Endothelial cell of umbilical vein (primary cell): ENCODE data around the gene MYF6. TPM values are rescaled to one million over a fixed set of nuclear protein-coding genes. Genes with fewer than 3 reads are reported as not detected.

Experiments used
- BruUV-seq: library from RNA; stranded (reverse); fragments of 400-500 nt; replicated peaks from 2 replicates; lab custom pipeline; 2021; lab: Mats Ljungman, UMichigan
- CTCF ChIA-PET: fragments of 300-600, 350-600 bp; sonication (Branson Sonifier 250); formaldehyde crosslinking; loops from one replicate; lab custom pipeline; 2021; ENCODE audit warnings: antibody characterized with exemption, inconsistent platforms; lab: Charles Lee
- POLR2A ChIA-PET: fragments of 300-600, 350-600 bp; sonication (Branson Sonifier 250); formaldehyde crosslinking; loops from one replicate; lab custom pipeline; 2021; ENCODE audit warnings: antibody characterized with exemption, inconsistent platforms; lab: Charles Lee
- DNase-seq: peaks from one replicate; pipeline ENCODE4 v3.0.0-alpha.2; 2011; ENCODE audit warnings: low read depth, low spot score
- FAIRE-seq: peaks from 2 replicates; lab custom pipeline; 2011; peaks lifted over from hg19 to GRCh38; lab: Jason Lieb, UNC
- H2AFZ ChIP-seq: 2 replicates; pipeline ENCODE4 v1.6.0; 2012; ENCODE audit warnings: low read depth, low read length, control low read depth, inconsistent platforms
- H3K27ac ChIP-seq: 2 replicates; pipeline ENCODE4 v1.5.1; 2011; ENCODE audit warnings: low read depth, mild to moderate bottlenecking, control low read depth, low read length, moderate library complexity; ENCODE audit not compliant: insufficient read depth
- H3K27me3 ChIP-seq, 2 experiments: 2 replicates each; pipeline versions ENCODE4 v1.6.0 to v1.6.1; 2011; ENCODE audit warnings: low read length in 2 of 2, mixed read lengths in 1 of 2; ENCODE audit not compliant: control insufficient read depth in 2 of 2, insufficient read depth in 2 of 2
- H3K36me3 ChIP-seq, 2 experiments: 2 replicates in 1 of 2; 3 replicates in 1 of 2; pipeline ENCODE4 v1.5.1; 2011; ENCODE audit warnings: low read length in 2 of 2, mild to moderate bottlenecking in 1 of 2, moderate library complexity in 1 of 2; ENCODE audit not compliant: control insufficient read depth in 2 of 2, insufficient read depth in 2 of 2; ENCODE audit errors: extremely low read depth in 1 of 2
- H3K4me1 ChIP-seq: 3 replicates; pipeline ENCODE4 v1.5.1; 2011; ENCODE audit warnings: mild to moderate bottlenecking, low read length; ENCODE audit not compliant: control insufficient read depth, insufficient read depth; ENCODE audit errors: extremely low read depth
- H3K4me2 ChIP-seq: 2 replicates; pipeline ENCODE4 v1.6.1; 2011; ENCODE audit warnings: low read length, control low read depth, mixed read lengths; ENCODE audit not compliant: insufficient read depth
- H3K4me3 ChIP-seq, 3 experiments: fragments of 200-600 bp in 1 of 3; sonication (generic), shearing (Covaris generic) in 1 of 3; replicated peaks in 1 of 3; 2 replicates each; pipeline ENCODE4 v1.5.1; 2011 to 2016; ENCODE audit warnings: control low read depth in 3 of 3, low read length in 3 of 3, mild to moderate bottlenecking in 2 of 3, inconsistent platforms in 1 of 3, low read depth in 1 of 3, moderate library complexity in 1 of 3; ENCODE audit not compliant: insufficient read depth in 1 of 3
- H3K79me2 ChIP-seq: 2 replicates; pipeline ENCODE4 v1.6.0; 2012; ENCODE audit warnings: low read length, inconsistent platforms; ENCODE audit not compliant: control insufficient read depth, insufficient read depth
- H3K9ac ChIP-seq: replicated peaks from 2 replicates; pipeline ENCODE3; 2011; ENCODE audit warnings: low read length, control low read depth; ENCODE audit not compliant: insufficient read depth; ENCODE audit errors: extremely low read depth
- H3K9me1 ChIP-seq: replicated peaks from 3 replicates; pipeline ENCODE4 v1.6.0; 2011; ENCODE audit warnings: mild to moderate bottlenecking, low read length; ENCODE audit not compliant: control insufficient read depth, insufficient read depth; ENCODE audit errors: extremely low read depth
- H3K9me3 ChIP-seq: replicated peaks from 2 replicates; pipeline ENCODE4 v1.5.1; 2012; ENCODE audit warnings: low read length, inconsistent platforms; ENCODE audit not compliant: control insufficient read depth, insufficient read depth
- H4K20me1 ChIP-seq: replicated peaks from 2 replicates; pipeline ENCODE3; 2011; ENCODE audit warnings: mild to moderate bottlenecking, low read length; ENCODE audit not compliant: control insufficient read depth, insufficient read depth; ENCODE audit errors: extremely low read depth
- EZH2 ChIP-seq: IDR thresholded peaks from 2 replicates; pipeline ENCODE4 v1.6.1; 2012; ENCODE audit warnings: borderline replicate concordance, low read depth, mild to moderate bottlenecking, moderate library complexity, low read length, inconsistent platforms; ENCODE audit not compliant: severe bottlenecking
- FOS ChIP-seq: IDR thresholded peaks from 2 replicates; pipeline ENCODE4 v1.6.1; 2011; ENCODE audit warnings: mild to moderate bottlenecking, low read length, moderate library complexity, borderline replicate concordance; ENCODE audit not compliant: insufficient read depth
- GATA2 ChIP-seq: IDR thresholded peaks from 2 replicates; pipeline ENCODE4 v1.7.0; 2011; ENCODE audit warnings: low read depth, mild to moderate bottlenecking, moderate library complexity, mixed read lengths, low read length; ENCODE audit not compliant: insufficient read length, insufficient read depth
- JUN ChIP-seq: IDR thresholded peaks from 2 replicates; pipeline ENCODE4 v1.6.1; 2011; ENCODE audit warnings: borderline replicate concordance, low read depth; ENCODE audit not compliant: insufficient read length, insufficient read depth
- MYC ChIP-seq: IDR thresholded peaks from one replicate; pipeline ENCODE4 v1.6.1; 2011; ENCODE audit warnings: mild to moderate bottlenecking, low read depth, low read length
- POLR2A ChIP-seq: IDR thresholded peaks from 2 replicates; pipeline ENCODE4 v1.6.1; 2012; ENCODE audit warnings: low read depth, mild to moderate bottlenecking, control low read depth, low read length
- POLR2AphosphoS5 ChIP-seq: IDR thresholded peaks from 2 replicates; pipeline ENCODE4 v1.6.1; 2012; ENCODE audit warnings: low read depth, mild to moderate bottlenecking, control low read depth, low read length, moderate library complexity; ENCODE audit not compliant: insufficient read depth
- dilution Hi-C: fragments of 300-500 bp; cut with MboI; formaldehyde crosslinking; loops from one replicate; pipeline ENCODE4 v1.15.0; 2019; ENCODE audit warnings: low sequenced_read_pairs; ENCODE audit not compliant: extremely low pct_ligation_motif_present
- intact Hi-C: fragments of 100-400 bp; cut with micrococcal nuclease; formaldehyde crosslinking; loops from one replicate; pipeline ENCODE4 v1.10.0; 2022
- polyA plus RNA-seq, 4 experiments: library from polyadenylated mRNA; depleted of rRNA in 3 of 4; stranded (reverse) in 3 of 4; unstranded in 1 of 4; fragments of >200 nt; gene quantifications; 2 replicates each; pipeline versions ENCODE4 v1.2.1 to v1.2.3, GENCODE V29; 2011 to 2012; ENCODE audit warnings: missing spikeins in 1 of 4
- total RNA-seq: library from RNA; stranded (reverse); gene quantifications from 2 replicates; pipeline ENCODE4 v1.2.3, GENCODE V29; 2021
- TF ChIP-seq, protein P1 (sequence below): IDR thresholded peaks from 2 replicates; pipeline ENCODE4 v1.6.1; 2011; ENCODE audit not compliant: insufficient read depth, insufficient read length
- TF ChIP-seq, protein P2 (sequence below), 2 donors: IDR thresholded peaks; 1 replicate in 1 of 2; 2 replicates in 1 of 2; pipeline ENCODE4 v1.5.1; 2011; ENCODE audit warnings: low read length in 2 of 2, mild to moderate bottlenecking in 2 of 2, moderate library complexity in 2 of 2, control low read depth in 1 of 2, inconsistent platforms in 1 of 2, low read depth in 1 of 2; ENCODE audit not compliant: insufficient read depth in 1 of 2; ENCODE audit errors: extremely low read depth in 1 of 2

Gene MYF6
- total and polyA plus RNA-seq, 2 donors (not counting 3 experiments of a cell fraction or from before 2014, with no cell fraction given), result not detected

DNA sequence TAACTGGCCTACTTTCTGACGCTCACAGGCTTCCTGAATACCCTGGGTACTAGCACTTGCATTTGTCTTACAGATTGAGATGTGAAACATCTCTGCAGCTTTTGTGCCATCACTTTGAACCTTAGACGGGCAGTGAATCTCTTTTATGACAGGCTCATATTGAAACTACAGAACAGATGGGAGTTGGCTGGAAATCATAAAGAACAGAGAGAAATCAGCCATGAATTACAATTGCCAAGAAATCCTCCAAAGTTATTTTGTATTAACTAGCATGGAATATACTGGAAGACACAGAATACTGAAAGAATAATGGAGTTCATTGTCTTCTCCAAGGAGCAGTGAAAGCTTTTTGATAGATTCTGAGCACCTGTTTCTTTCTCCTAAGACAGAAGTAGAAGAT, 42.0 kb downstream of the MYF6 start:
- Histone ChIP-seq H2AFZ (no peak overlapping the region), H3K4me3 (no peak overlapping the region), H3K27ac (no peak overlapping the region), H3K4me1 (no peaks in the 10 kb centered on the region), H3K4me2 (no peak overlapping the region), H3K9me1 (no peaks in the 10 kb centered on the region), H3K36me3 (no peaks in the 10 kb centered on the region), H3K27me3 (no peaks in the 10 kb centered on the region), H3K9me3 (no peaks in the 10 kb centered on the region), H3K9ac (no peak overlapping the region), H3K79me2 (no peaks in the 10 kb centered on the region), H4K20me1 (no peaks in the 10 kb centered on the region)
- TF ChIP-seq POLR2AphosphoS5 (no peak), FOS (no peak), GATA2 (no peak)
- TF ChIP-seq, protein P1, sequence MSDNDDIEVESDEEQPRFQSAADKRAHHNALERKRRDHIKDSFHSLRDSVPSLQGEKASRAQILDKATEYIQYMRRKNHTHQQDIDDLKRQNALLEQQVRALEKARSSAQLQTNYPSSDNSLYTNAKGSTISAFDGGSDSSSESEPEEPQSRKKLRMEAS, result no peak
- dilution Hi-C loops, result no loop called here
- POLR2A ChIA-PET, result no interaction called here
- no peak for DNase-seq
- CTCF ChIA-PET, result interaction anchor here (1.5 kb wide), 1 partner anchor 9 kb away, joined by 3 read pairs; no protein-coding TSS in a partner anchor
- BruUV-seq, result no TSS peak
- intact Hi-C loops, result no loop called here
- no peak for FAIRE-seq

DNA sequence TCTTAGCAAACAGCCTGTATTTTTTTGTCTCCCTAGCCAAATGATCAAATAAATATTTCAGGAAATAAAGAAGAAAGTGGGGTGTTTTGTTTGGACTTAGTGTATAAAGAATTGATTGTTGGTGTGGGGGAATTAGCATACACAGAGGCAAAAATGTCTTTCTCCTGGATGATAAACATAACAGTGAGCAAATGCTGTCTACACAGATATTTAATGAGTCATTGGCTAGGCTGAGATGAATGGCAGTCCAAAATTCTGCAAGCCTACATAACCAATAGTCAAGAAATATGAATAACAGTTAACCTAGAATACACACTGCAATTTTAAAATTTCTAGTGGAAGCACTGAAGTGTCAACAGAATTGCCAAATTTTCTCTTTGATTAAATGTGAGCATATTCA, 45.0 kb downstream of the MYF6 start:
- DNase-seq, result no peak
- H4K20me1 ChIP-seq, result no peaks in the 10 kb centered on the region
- intact Hi-C loops, result no loop called here
- no peak overlapping the region for H3K4me2 ChIP-seq
- H3K36me3 ChIP-seq, result no peaks in the 10 kb centered on the region
- POLR2A ChIA-PET, result no interaction called here
- CTCF ChIA-PET, result no interaction called here
- no peak overlapping the region for H3K27ac ChIP-seq
- no peaks in the 10 kb centered on the region for H3K79me2 ChIP-seq
- H3K27me3 ChIP-seq, result no peaks in the 10 kb centered on the region
- no peaks in the 10 kb centered on the region for H3K9me3 ChIP-seq
- H2AFZ ChIP-seq, result no peak overlapping the region
- no peaks in the 10 kb centered on the region for H3K9me1 ChIP-seq
- BruUV-seq, result no TSS peak
- H3K4me1 ChIP-seq, result no peaks in the 10 kb centered on the region
- no peak for FAIRE-seq
- no peak overlapping the region for H3K9ac ChIP-seq
- dilution Hi-C loops, result no loop called here
- no peak for TF ChIP-seq POLR2A
- no peak for TF ChIP-seq EZH2
- TF ChIP-seq GATA2, result no peak
- TF ChIP-seq POLR2AphosphoS5, result no peak
- TF ChIP-seq, protein P2, sequence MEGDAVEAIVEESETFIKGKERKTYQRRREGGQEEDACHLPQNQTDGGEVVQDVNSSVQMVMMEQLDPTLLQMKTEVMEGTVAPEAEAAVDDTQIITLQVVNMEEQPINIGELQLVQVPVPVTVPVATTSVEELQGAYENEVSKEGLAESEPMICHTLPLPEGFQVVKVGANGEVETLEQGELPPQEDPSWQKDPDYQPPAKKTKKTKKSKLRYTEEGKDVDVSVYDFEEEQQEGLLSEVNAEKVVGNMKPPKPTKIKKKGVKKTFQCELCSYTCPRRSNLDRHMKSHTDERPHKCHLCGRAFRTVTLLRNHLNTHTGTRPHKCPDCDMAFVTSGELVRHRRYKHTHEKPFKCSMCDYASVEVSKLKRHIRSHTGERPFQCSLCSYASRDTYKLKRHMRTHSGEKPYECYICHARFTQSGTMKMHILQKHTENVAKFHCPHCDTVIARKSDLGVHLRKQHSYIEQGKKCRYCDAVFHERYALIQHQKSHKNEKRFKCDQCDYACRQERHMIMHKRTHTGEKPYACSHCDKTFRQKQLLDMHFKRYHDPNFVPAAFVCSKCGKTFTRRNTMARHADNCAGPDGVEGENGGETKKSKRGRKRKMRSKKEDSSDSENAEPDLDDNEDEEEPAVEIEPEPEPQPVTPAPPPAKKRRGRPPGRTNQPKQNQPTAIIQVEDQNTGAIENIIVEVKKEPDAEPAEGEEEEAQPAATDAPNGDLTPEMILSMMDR (IDR thresholded peaks at IDR 0.05; ENCODE audit: extremely low read depth in 1 of 2, insufficient read depth in 1 of 2, low read depth in 1 of 2, low read length in 2 of 2), result no peak
- TF ChIP-seq FOS, result no peak
- TF ChIP-seq, protein P1, result no peak
- no peak for TF ChIP-seq JUN
- TF ChIP-seq MYC, result no peak
- H3K4me3 ChIP-seq, result no peak overlapping the region
